Urinary bladder (tissue), 4 donors: ENCODE results near the gene FRMD3. TPM values are rescaled to one million over a fixed set of nuclear protein-coding genes. Genes with fewer than 3 reads are reported as not detected.
A peak's percentile ranks its signal among the peaks of the same experiment; 100 is the strongest.
"Not testable (repeated sequence)": the region's sequence is repeated elsewhere in the genome, so short reads cannot be mapped to it uniquely, and the experiment has no call there.

Source experiments
- DNase-seq: peaks from one replicate; pipeline ENCODE4 v3.0.0-alpha.2; 2015; ENCODE audit errors: extremely low spot score
- H3K27ac ChIP-seq: one replicate; pipeline ENCODE4 v1.5.1; 2013; ENCODE audit warnings: low read depth, mild to moderate bottlenecking, moderate library complexity
- H3K36me3 ChIP-seq: one replicate; pipeline ENCODE4 v1.6.1; 2013; ENCODE audit warnings: mild to moderate bottlenecking, moderate library complexity; ENCODE audit not compliant: insufficient read depth
- H3K4me1 ChIP-seq: one replicate; pipeline ENCODE4 v1.6.1; 2013; ENCODE audit warnings: mild to moderate bottlenecking, moderate library complexity; ENCODE audit not compliant: insufficient read depth
- H3K4me3 ChIP-seq: one replicate; pipeline ENCODE4 v1.5.1; 2013; ENCODE audit warnings: low read depth, low read length
- WGBS: extraction: QIAGEN DNeasy Blood & Tissue Kit; methylation state at CpG from one replicate; pipeline ENCODE4 v1.1.7; 2013; 5-methylcytosine and 5-hydroxymethylcytosine counted together
- polyA plus RNA-seq: library from polyadenylated mRNA; stranded (reverse); fragments of 200-250 nt; gene quantifications from one replicate; pipeline ENCODE4 v1.2.3, GENCODE V29; 2013
- total RNA-seq: library from RNA; depleted of rRNA; stranded (reverse); fragments of >200 nt; gene quantifications from one replicate; pipeline ENCODE4 v1.2.3, GENCODE V29; 2014
- donor health status: healthy with polysubstance abuse.
- donor health status: healthy.

FRMD3 gene
- total and polyA plus RNA-seq, 2 donors: 4.8 to 10.8 TPM

DNA sequence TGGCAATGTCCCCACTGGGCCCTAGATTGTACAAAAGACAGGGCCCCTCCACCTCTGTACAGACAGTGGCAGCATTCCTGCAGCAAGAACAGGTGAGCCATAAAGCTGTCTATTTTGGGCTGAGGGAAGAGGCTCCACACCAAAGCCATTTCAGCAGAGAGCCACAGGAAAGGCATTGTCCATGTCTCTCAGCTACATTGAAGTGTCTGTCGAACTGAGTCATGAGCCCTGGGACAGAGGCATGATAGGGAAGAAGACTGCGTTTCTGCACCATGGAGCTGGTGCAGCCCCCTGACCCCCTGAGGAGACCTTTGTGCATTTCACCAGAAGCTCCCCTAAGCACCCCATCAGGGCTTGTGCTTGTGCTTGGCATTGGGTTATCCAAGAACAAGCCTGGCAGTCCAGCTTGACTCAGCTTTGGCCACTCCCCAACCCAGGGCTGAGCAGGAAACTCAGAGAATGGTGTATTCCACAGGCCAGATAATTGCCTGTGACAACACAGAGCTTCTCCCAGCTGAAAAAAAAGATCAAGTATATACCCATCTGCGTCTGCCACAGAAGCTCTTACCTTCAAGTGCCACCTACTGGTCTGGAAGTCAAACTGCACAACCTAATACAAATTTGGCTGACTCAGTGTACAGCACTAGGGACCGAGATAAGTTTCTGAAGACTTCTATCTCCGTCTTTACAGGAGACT is 5.9 kb upstream of the FRMD3 start:
- WGBS: 44% methylated on average over 5 of the region's 5 CpGs
- no peak for DNase-seq

DNA sequence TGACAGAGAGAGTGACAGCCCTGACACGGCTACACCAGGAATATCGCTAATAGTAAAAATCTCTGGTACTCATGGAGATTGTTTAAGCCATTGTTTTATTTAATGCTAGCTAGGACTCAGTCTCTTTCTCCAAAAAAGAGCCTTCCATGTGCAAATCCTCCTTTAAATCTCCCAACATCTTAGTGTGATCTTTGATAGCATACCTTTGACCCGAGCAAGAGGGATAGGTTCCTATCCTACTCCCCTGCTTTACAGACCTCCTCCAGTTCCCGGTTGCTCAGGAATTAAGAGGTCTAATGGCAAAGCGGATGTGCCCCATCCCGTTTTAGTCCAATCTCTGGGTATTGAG is 663 bp upstream of the FRMD3 start:
- Histone ChIP-seq H3K4me1 (no peaks in the 10 kb centered on the region), H3K36me3 (no peaks in the 10 kb centered on the region), H3K27ac (no peak overlapping the region), H3K4me3 (peak overlapping the region; percentile 54)
- DNase-seq: no peak
- WGBS: 36% methylated on average over 6 of the region's 6 CpGs

More for the DNA sequence above, 5.9 kb upstream of the FRMD3 start:
- Histone ChIP-seq H3K4me3 (no peak overlapping the region), H3K27ac (no peak overlapping the region), H3K4me1 (no peaks in the 10 kb centered on the region), H3K36me3 (no peaks in the 10 kb centered on the region)

DNA sequence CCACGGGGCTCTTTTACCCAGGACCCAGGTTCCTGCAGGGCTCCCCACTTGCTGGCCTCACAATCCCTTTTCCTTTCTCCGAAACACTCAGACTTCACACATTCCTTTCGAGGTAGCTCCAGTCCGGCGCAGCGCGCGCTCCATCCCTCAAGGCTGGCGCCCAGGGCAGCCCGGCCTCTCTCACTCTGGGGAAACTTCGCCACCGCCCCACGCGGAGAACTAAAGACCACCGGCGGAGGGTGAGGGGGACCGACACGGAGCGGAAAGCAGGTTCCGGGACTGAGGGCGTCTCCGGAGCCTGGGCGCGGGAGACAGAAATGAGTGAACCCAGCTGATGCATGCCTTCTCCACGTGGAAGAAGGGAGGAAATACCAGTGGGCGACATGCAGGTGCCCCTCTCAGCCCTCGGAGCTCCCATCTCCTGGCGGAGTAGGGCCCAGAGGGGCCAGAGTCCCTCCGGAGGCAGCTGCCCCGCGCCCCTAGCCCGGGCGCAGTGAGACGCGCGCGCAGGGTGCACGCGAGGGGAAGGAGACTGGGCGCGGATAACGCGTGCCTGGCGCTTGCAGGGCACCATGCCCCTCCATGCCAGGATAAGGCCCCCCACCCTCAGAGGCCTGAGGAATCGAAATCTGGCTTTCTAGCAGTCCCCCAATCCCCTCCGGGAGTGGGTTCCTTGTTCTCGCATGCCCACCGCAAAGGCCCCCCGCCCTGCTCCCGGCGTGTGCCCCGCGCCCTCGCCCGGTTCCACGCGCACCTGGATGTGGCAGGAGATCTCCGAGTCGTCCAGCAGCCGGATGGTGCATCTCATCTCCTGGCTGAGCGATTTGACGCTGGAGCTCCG is 650 bp downstream of the FRMD3 start:
- H3K4me3 ChIP-seq: peak overlapping the region; percentile 54
- no peaks in the 10 kb centered on the region for H3K36me3 ChIP-seq
- no peak overlapping the region for H3K27ac ChIP-seq
- no peak for DNase-seq
- no peaks in the 10 kb centered on the region for H3K4me1 ChIP-seq
- WGBS: 1% methylated on average over 63 of the region's 63 CpGs

DNA sequence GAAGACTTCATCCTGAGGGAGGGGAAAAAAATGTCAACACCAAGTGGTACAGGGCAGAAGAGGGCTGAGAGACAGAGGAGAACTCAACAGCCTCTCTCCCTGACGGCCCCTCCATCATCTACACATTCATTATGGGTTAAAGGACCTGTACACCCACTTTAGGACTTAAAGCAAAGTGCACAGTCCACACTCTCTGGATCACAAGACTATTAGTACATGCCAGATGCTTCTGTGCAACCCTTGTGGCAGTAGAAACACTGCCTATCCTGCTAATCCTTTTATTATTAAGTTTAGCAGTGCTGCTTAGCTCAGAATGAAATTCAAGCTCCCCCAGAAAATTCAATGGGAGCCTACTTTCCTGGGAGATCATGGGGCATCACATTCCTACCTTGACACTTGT is 1.9 kb downstream of the FRMD3 start:
- Histone ChIP-seq H3K36me3 (no peaks in the 10 kb centered on the region), H3K4me1 (no peaks in the 10 kb centered on the region), H3K4me3 (no peak overlapping the region), H3K27ac (no peak overlapping the region)
- DNase-seq: no peak
- WGBS: 60% methylated on average over 1 of the region's 1 CpG

DNA sequence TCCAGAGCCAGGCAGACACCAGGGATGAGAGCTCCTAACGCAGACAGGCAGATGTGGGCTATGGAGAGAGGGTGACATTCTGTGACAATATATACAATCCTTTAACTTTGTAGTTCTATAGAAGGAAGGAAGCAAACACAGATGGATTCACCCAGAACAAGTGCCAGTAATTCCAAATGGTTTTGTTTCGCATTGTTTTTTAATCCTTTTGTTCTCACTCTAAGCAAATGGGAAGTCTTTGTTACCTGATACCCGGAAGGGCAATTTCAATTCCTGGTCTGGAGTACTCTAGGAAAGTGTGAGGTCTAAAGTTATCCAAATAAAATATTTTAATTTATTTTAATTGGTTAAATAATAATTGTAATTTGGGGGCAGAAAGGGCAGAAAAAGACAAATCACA is 2.5 kb downstream of the FRMD3 start:
- Histone ChIP-seq H3K4me3 (no peak overlapping the region), H3K27ac (no peak overlapping the region), H3K36me3 (no peaks in the 10 kb centered on the region), H3K4me1 (no peaks in the 10 kb centered on the region)
- 78% methylated on average over 3 of the region's 3 CpGs for WGBS
- DNase-seq: no peak

DNA sequence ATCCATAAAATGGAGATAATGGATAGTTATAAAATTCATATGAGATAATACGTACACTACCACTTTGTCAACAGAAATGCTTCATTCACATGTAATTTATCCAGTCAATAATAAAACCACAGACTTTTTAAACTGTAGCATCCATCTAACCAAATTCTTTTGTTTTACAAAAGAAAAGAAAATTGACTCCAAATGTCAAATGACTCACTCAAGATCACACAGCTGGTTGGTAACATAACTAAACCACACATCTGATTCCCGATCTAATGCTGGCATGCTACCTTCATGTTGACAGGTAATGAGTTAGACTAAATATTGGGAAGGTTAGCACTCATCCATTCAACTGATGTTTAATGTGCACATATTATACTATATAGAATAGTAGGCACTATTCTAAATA is 4.9 kb downstream of the FRMD3 start:
- Histone ChIP-seq H3K4me1 (no peaks in the 10 kb centered on the region), H3K36me3 (no peaks in the 10 kb centered on the region), H3K27ac (no peak overlapping the region), H3K4me3 (no peak overlapping the region)
- WGBS: 85% methylated on average over 2 of the region's 2 CpGs
- no peak for DNase-seq

DNA sequence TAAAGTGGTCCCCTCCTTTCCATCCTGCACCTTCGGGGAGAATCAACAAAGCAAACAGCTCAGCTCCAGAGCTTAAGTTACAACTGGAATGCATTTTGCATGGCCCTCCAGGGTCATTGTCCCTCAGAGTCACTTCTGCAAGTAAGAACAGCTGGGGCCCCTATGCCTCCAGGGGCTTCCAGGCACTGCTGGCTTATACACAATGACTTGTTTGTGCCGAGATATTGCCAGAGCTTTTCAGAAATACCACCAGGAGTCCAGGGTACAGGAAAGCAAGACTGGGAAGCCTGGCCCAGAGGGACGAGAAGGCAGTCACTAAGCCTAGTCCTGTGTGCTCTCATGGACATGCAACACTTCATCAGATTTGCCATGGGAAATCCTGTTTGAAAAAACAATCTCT is 11.3 kb downstream of the FRMD3 start:
- no peak for DNase-seq
- Histone ChIP-seq H3K36me3 (no peaks in the 10 kb centered on the region), H3K27ac (no peak overlapping the region), H3K4me3 (no peak overlapping the region), H3K4me1 (no peaks in the 10 kb centered on the region)
- 58% methylated on average over 3 of the region's 3 CpGs for WGBS

DNA sequence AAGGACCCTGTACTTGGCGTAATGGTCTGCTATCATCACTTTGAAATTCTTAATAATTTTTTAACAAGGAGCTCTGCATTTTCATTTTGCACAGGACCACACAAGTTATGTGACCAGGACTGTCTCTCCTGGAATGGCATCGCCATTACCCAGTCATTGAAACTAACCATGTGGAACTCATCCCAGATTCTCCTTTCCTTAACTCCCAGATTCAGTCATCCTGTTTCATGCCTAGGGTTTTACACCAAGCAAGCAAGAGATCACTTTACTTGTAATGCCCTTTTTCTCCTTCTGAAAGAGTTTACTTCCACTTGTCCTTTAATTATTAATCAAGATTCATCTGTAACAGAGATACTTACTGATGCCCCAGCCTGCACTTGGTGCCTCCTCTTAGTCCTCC is 12.0 kb downstream of the FRMD3 start:
- Histone ChIP-seq H3K27ac (no peak overlapping the region), H3K4me1 (no peaks in the 10 kb centered on the region), H3K4me3 (no peak overlapping the region), H3K36me3 (no peaks in the 10 kb centered on the region)
- DNase-seq: no peak
- WGBS: 93% methylated on average over 2 of the region's 2 CpGs

DNA sequence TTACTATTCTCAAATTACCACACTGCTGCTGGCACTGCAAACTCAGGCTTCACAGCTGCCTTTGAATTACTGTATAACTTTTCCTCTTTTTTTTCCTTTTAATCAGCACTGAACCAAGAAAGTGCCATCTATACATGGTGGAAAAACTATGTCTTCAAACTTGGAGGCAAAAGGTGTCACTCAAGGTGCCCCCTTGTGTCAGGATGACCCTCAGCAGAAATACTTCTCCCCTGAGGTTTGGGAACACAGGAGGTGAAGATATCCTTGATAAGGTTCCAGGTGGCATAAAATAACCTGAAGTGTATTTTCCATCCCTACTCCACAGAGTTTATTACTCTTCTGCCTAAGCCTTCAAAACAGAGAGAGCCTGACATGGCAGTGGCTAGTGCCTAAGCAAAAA is 14.5 kb downstream of the FRMD3 start:
- no peak for DNase-seq
- H3K36me3 ChIP-seq: no peaks in the 10 kb centered on the region
- no peak overlapping the region for H3K27ac ChIP-seq
- H3K4me3 ChIP-seq: no peak overlapping the region
- H3K4me1 ChIP-seq: no peaks in the 10 kb centered on the region

DNA sequence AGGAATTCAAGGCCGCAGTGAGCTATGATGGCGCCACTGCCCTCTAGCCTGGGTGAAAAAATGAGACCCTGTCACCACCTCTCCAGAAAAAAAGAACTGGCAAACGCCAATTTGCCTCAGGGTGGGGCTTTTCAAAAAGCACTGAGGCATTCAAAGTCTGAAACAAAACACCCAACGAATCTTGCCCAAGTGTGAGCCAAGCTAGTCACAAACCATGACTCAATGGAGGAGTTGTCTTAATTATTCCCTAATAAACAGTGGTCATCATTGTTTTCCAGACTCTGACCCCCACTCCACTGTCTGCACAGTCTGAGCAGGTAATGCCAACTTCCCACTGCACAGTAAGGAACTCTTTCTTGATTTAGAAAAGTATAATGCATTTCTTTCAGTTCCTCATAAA is 16.8 kb downstream of the FRMD3 start:
- WGBS: 87% methylated on average over 4 of the region's 4 CpGs
- H3K36me3 ChIP-seq: no peaks in the 10 kb centered on the region
- H3K4me1 ChIP-seq: no peaks in the 10 kb centered on the region
- DNase-seq: no peak
- H3K4me3 ChIP-seq: no peak overlapping the region
- no peak overlapping the region for H3K27ac ChIP-seq

DNA sequence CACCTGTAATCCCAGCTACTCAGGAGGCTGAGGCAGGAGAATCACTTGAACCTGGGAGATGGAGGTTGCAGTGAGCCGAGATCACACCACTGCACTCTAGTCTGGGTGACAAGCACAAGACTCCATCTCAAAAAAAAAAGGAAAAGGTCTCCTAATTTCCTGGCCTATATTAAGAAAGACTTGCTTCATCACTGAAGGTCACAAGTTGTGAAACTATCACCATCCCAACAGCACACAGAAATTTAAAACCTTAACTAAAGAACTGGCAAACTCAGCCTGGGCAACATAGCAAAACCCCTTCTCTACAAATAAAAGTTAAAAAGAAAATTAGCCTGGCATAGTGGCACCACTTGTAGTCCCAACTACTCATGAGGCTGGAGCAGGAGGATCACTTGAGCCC is 17.2 kb downstream of the FRMD3 start:
- Histone ChIP-seq H3K4me1 (no peaks in the 10 kb centered on the region), H3K27ac (no peak overlapping the region), H3K4me3 (no peak overlapping the region), H3K36me3 (no peaks in the 10 kb centered on the region)
- 94% methylated on average over 1 of the region's 1 CpG for WGBS
- DNase-seq: no peak

DNA sequence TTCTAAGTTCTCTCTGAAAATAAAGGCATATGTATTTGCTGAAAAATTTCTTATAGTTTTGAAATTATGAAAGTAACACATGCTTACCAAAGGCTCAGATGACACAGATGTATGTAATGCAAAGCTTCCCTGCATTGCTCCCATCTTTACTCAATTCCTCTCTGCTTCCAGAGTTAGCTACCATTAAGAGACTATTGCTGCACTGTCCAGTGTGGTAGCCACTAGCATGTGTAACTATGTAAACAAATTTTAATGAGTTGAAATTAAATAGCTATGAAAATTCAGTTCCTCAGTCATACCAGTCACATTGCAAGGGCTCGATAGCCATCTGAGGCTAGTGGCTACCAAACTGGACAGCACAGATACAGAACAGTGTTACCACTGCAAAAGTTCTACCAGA is 17.9 kb downstream of the FRMD3 start:
- Histone ChIP-seq H3K4me3 (no peak overlapping the region), H3K4me1 (no peaks in the 10 kb centered on the region), H3K27ac (no peak overlapping the region), H3K36me3 (no peaks in the 10 kb centered on the region)
- DNase-seq: no peak
- WGBS: 94% methylated on average over 1 of the region's 1 CpG

DNA sequence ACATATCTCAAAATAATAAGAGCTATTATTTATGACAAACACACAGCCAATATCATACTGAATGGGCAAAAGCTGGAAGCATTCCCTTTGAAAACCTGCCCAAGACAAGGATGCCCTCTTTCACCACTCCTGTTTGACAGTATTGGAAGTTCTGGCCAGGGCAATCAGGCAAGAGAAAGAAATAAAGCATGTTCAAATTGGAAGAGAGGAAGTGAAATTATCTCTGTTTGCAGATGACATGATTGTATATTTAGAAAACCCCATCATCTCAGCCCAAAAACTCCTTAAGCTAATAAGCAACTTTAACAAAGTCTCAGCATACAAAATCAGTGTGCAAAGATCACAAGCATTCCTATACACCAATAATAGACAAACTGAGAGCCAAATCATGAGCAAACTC is 20.2 kb downstream of the FRMD3 start:
- not testable (repeated sequence) for H3K27ac ChIP-seq, H3K4me1 ChIP-seq, DNase-seq, H3K36me3 ChIP-seq, H3K4me3 ChIP-seq

DNA sequence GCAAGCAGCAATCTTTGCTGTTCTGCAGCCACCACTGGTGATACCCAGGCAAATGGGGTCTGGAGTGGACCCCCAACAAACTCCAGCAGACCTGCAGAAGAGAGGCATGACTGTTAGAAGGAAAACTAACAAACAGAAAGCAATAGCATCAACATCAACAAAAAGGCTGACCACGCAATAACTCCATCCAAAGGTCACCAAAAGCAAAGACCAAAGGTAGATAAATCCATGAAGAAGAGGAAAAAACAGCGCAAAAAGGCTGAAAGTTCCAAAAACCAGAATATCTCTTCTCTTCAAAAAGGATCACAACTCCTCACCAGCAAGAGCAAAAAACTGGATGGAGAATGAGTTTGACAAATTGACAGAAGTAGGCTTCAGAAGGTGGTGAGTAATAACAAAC is 23.4 kb downstream of the FRMD3 start:
- H3K36me3 ChIP-seq: no peaks in the 10 kb centered on the region
- H3K4me1 ChIP-seq: no peaks in the 10 kb centered on the region
- DNase-seq: no peak
- H3K4me3 ChIP-seq: no peak overlapping the region
- WGBS: 93% methylated on average over 2 of the region's 2 CpGs
- H3K27ac ChIP-seq: no peak overlapping the region
